Measurements from ENCODE around the gene FAM9B. TPM values are rescaled to one million over a fixed set of nuclear protein-coding genes. Genes with fewer than 3 reads are reported as not detected.

The FAM9B gene
- total and polyA plus RNA-seq, 2 experiments from 2014 or later = not detected

GRCh38 chrX:9050331-9050730 lies 16.4 kb upstream of the FAM9B start (continued):
- TF ChIP-seq ZNF462 (CRISPR knock-in tag; IDR thresholded peaks at IDR 0.05) (no peak), ZNF331 (CRISPR knock-in tag; IDR thresholded peaks at IDR 0.05; ENCODE audit: low read depth) (no peak), CREB1 (CRISPR knock-in tag; IDR thresholded peaks at IDR 0.05; ENCODE audit: low read depth) (no peak), CTCF (conservative IDR thresholded peaks at IDR 0.05; ENCODE audit: low read depth in 2 of 2) (no peak), EZH2phosphoT487 (IDR thresholded peaks at IDR 0.05; ENCODE audit: unreplicated experiment) (no peak)

- no peaks in the 10 kb centered on the region for H3F3A ChIP-seq (replicated peaks; ENCODE audit: low read depth)
- no peaks in the 10 kb centered on the region for H3K9me2 ChIP-seq (ENCODE audit: insufficient read depth)
- H3K4me1 Mint-ChIP-seq = no peaks in the 10 kb centered on the region
- H3K9me3 Mint-ChIP-seq = no peaks in the 10 kb centered on the region
- no peaks in the 10 kb centered on the region for H3K79me2 ChIP-seq (replicated peaks; ENCODE audit: insufficient read depth)
- H3K36me3 ChIP-seq (ENCODE audit: insufficient read depth) = no peaks in the 10 kb centered on the region
- ATAC-seq (no peak), DNase-seq (ENCODE audit: low spot score) (no peak)
- no peaks in the 10 kb centered on the region for H4K20me1 ChIP-seq (replicated peaks; ENCODE audit: insufficient read depth)
- no peak overlapping the region for H2AFZ ChIP-seq
- H3K4me3 Mint-ChIP-seq = no peak overlapping the region
- no peaks in the 10 kb centered on the region for H3K36me3 Mint-ChIP-seq (ENCODE audit: low read depth)
- H3K27me3 Mint-ChIP-seq (ENCODE audit: insufficient read depth, low read depth, poor library complexity) = peaks cover 1% of the 10 kb centered on the region
- H3K27ac Mint-ChIP-seq = no peak overlapping the region
- TF ChIP-seq CREB1 (CRISPR knock-in tag; IDR thresholded peaks at IDR 0.05; ENCODE audit: low read depth) (no peak), NANOG (IDR thresholded peaks at IDR 0.05; ENCODE audit: borderline replicate concordance) (no peak), ETS1 (IDR thresholded peaks at IDR 0.05) (no peak)
- no peaks in the 10 kb centered on the region for H3K4me1 ChIP-seq (ENCODE audit: insufficient read depth)
- no peaks in the 10 kb centered on the region for H3K27me3 ChIP-seq (ENCODE audit: insufficient read depth)
- no peak overlapping the region for H3K4me2 ChIP-seq
- no peak overlapping the region for H3K27ac ChIP-seq (ENCODE audit: low read depth)
- H3K4me3 ChIP-seq = no peak overlapping the region
These were observed 14.9 kb upstream of the FAM9B start for GRCh38 chrX:9048801-9049200.
